WTC11 (cell line): ENCODE data around the gene OAF. TPM values are rescaled to one million over a fixed set of nuclear protein-coding genes. Genes with fewer than 3 reads are reported as not detected.
"Not testable (repeated sequence)": the region's sequence is repeated elsewhere in the genome, so short reads cannot be mapped to it uniquely, and the experiment has no call there.

Source experiments
- ATAC-seq: fragments of 200-7000 bp; cut with Tn5 transposase; 2 replicates; pipeline ENCODE4 v1.10.0; 2021; ENCODE audit warnings: mild to moderate bottlenecking, moderate library complexity
- CTCF ChIA-PET: fragments of 300-600 bp; sonication (Branson Sonifier 250); formaldehyde crosslinking; loops from one replicate; lab custom pipeline; 2021; ENCODE audit warnings: antibody characterized with exemption; lab: Charles Lee
- POLR2A ChIA-PET: fragments of 350-600 bp; sonication (Branson Sonifier 250); formaldehyde crosslinking; loops from one replicate; lab custom pipeline; 2021; ENCODE audit warnings: antibody characterized with exemption; lab: Charles Lee
- DNase-seq: peaks from one replicate; pipeline ENCODE4 v3.0.0; 2021; ENCODE audit warnings: low spot score
- H3K27ac Mint-ChIP-seq: 2 replicates; pipeline ENCODE4 v1.8.0; 2021; ENCODE audit warnings: mixed read lengths
- H3K27me3 Mint-ChIP-seq: 2 replicates; pipeline ENCODE4 v1.8.0; 2021; ENCODE audit warnings: low read depth, mild to moderate bottlenecking, moderate library complexity, mixed read lengths
- H3K36me3 Mint-ChIP-seq: 2 replicates; pipeline ENCODE4 v1.8.0; 2021; ENCODE audit warnings: mixed read lengths
- H3K4me1 Mint-ChIP-seq: 2 replicates; pipeline ENCODE4 v1.8.0; 2022; ENCODE audit warnings: mixed read lengths
- H3K4me3 Mint-ChIP-seq: 2 replicates; pipeline ENCODE4 v1.8.0; 2021; ENCODE audit warnings: mild to moderate bottlenecking, moderate library complexity, mixed read lengths
- H3K9me3 Mint-ChIP-seq: 2 replicates; pipeline ENCODE4 v1.8.0; 2021; ENCODE audit warnings: mixed read lengths
- ATF1 ChIP-seq: sonication (generic); formaldehyde crosslinking; IDR thresholded peaks from 2 replicates; pipeline ENCODE4 v1.8.1; 2023; ENCODE audit warnings: mild to moderate bottlenecking, moderate library complexity, missing genetic modification reagents
- ATF6 ChIP-seq: sonication (generic); formaldehyde crosslinking; IDR thresholded peaks from 2 replicates; pipeline ENCODE4 v1.8.1; 2023; ENCODE audit warnings: mild to moderate bottlenecking, missing genetic modification reagents
- ETV6 ChIP-seq: sonication (generic); formaldehyde crosslinking; IDR thresholded peaks from 2 replicates; pipeline ENCODE4 v1.8.1; 2022; ENCODE audit warnings: mild to moderate bottlenecking, missing genetic modification reagents
- GABPB1 ChIP-seq: sonication (generic); formaldehyde crosslinking; IDR thresholded peaks from 2 replicates; pipeline ENCODE4 v1.8.1; 2023; ENCODE audit warnings: mild to moderate bottlenecking, missing genetic modification reagents
- IRF1 ChIP-seq: sonication (generic); formaldehyde crosslinking; IDR thresholded peaks from 2 replicates; pipeline ENCODE4 v1.8.0; 2023; ENCODE audit warnings: missing genetic modification reagents
- JUN ChIP-seq: sonication (generic); formaldehyde crosslinking; IDR thresholded peaks from 2 replicates; pipeline ENCODE4 v1.8.0; 2023; ENCODE audit warnings: mild to moderate bottlenecking, missing genetic modification reagents
- MAX ChIP-seq: sonication (generic); formaldehyde crosslinking; IDR thresholded peaks from 2 replicates; pipeline ENCODE4 v1.8.0; 2022; ENCODE audit warnings: mild to moderate bottlenecking, missing genetic modification reagents
- NFYB ChIP-seq: sonication (generic); formaldehyde crosslinking; conservative IDR thresholded peaks from 2 replicates; pipeline ENCODE4 v1.8.0; 2022; ENCODE audit warnings: low read depth, missing genetic modification reagents
- OVOL2 ChIP-seq: fragments of 250-450 bp; sonication (Bioruptor Pico); IDR thresholded peaks from 2 replicates; pipeline ENCODE4 v1.9.0; 2021; ENCODE audit warnings: mild to moderate bottlenecking, borderline replicate concordance
- PRDM15 ChIP-seq: sonication (generic); formaldehyde crosslinking; IDR thresholded peaks from 2 replicates; pipeline ENCODE4 v1.8.0; 2022; ENCODE audit warnings: missing genetic modification reagents
- SOX15 ChIP-seq: fragments of 250-450 bp; sonication (Bioruptor Pico); IDR thresholded peaks from 2 replicates; pipeline ENCODE4 v1.9.0; 2021; ENCODE audit warnings: mild to moderate bottlenecking
- TEAD4 ChIP-seq: sonication (generic); formaldehyde crosslinking; IDR thresholded peaks from 2 replicates; pipeline ENCODE4 v1.8.0; 2022; ENCODE audit warnings: mild to moderate bottlenecking, missing genetic modification reagents
- USF1 ChIP-seq: sonication (generic); formaldehyde crosslinking; IDR thresholded peaks from 2 replicates; pipeline ENCODE4 v1.8.0; 2022; ENCODE audit warnings: mild to moderate bottlenecking, missing genetic modification reagents
- ZNF671 ChIP-seq: fragments of 250-450 bp; sonication (Bioruptor Pico); IDR thresholded peaks from 2 replicates; pipeline ENCODE4 v1.8.0; 2021; ENCODE audit warnings: mild to moderate bottlenecking
- total RNA-seq: library from RNA; stranded (reverse); gene quantifications from 3 replicates; pipeline ENCODE4 v1.2.3, GENCODE V29; 2021

The OAF gene
- total RNA-seq, 1 experiment from 2014 or later = 5.6 TPM

- POLR2A ChIA-PET = interaction anchor here (1.9 kb wide), 1 partner anchor 34 kb away, joined by 4 read pairs; no protein-coding TSS in a partner anchor
- peaks cover 85% of the 10 kb centered on the region for H3K27me3 Mint-ChIP-seq
- no peak for DNase-seq
- no peaks in the 10 kb centered on the region for H3K9me3 Mint-ChIP-seq
- no peak overlapping the region for H3K27ac Mint-ChIP-seq
- H3K4me3 Mint-ChIP-seq = no peak overlapping the region
- peaks cover 10% of the 10 kb centered on the region for H3K4me1 Mint-ChIP-seq
- ATAC-seq = no peak
- no peak for TF ChIP-seq ETV6 (CRISPR knock-in tag)
- CTCF ChIA-PET = interaction anchor here (0.8 to 5.7 kb wide), 9 partner anchors 8 to 124 kb away, joined by 3 to 109 read pairs (median 12); no protein-coding TSS in a partner anchor
- no peaks in the 10 kb centered on the region for H3K36me3 Mint-ChIP-seq
Measured at GRCh38 chr11:120178561-120179056, 32.2 kb upstream of the OAF start.

- POLR2A ChIA-PET = interaction anchor here (1.9 kb wide), 1 partner anchor 33 kb away, joined by 4 read pairs; no protein-coding TSS in a partner anchor
- Mint-ChIP-seq H3K27me3 (peaks cover 84% of the 10 kb centered on the region), H3K9me3 (no peaks in the 10 kb centered on the region), H3K4me1 (peaks cover 10% of the 10 kb centered on the region), H3K4me3 (no peak overlapping the region), H3K27ac (no peak overlapping the region), H3K36me3 (no peaks in the 10 kb centered on the region)
- DNase-seq (no peak), ATAC-seq (no peak)
- CTCF ChIA-PET = interaction anchor here (0.8 to 5.7 kb wide), 10 partner anchors 9 to 123 kb away, joined by 3 to 109 read pairs (median 16); no protein-coding TSS in a partner anchor
- TF ChIP-seq ATF6 (CRISPR knock-in tag) (no peak), JUN (CRISPR knock-in tag) (no peak), IRF1 (CRISPR knock-in tag) (no peak), OVOL2 (CRISPR knock-in tag) (no peak), ZNF671 (CRISPR knock-in tag) (no peak), USF1 (CRISPR knock-in tag) (no peak), SOX15 (CRISPR knock-in tag) (no peak), GABPB1 (CRISPR knock-in tag) (no peak), TEAD4 (CRISPR knock-in tag) (no peak), PRDM15 (CRISPR knock-in tag) (no peak), ATF1 (no peak), NFYB (CRISPR knock-in tag) (no peak), MAX (CRISPR knock-in tag) (no peak)
- TF ChIP-seq, all 79 proteins: peak for 0
Measured at GRCh38 chr11:120179057-120179672, 31.7 kb upstream of the OAF start.

- not testable (repeated sequence) for H3K4me3 Mint-ChIP-seq, DNase-seq, ATAC-seq, H3K27ac Mint-ChIP-seq, H3K9me3 Mint-ChIP-seq, H3K36me3 Mint-ChIP-seq
- Mint-ChIP-seq H3K4me1 (peaks cover 12% of the 10 kb centered on the region), H3K27me3 (peaks cover 82% of the 10 kb centered on the region)
- CTCF ChIA-PET = interaction anchor here (0.9 to 5.7 kb wide), 16 partner anchors 8 to 124 kb away, joined by 3 to 109 read pairs (median 12); partner anchors contain the start of genes OAF and POU2F3
- POLR2A ChIA-PET = interaction anchor here (0.7 to 1.9 kb wide), 2 partner anchors 33 to 138 kb away, joined by 3 to 4 read pairs; no protein-coding TSS in a partner anchor
Measured at GRCh38 chr11:120180063-120180462, 30.8 kb upstream of the OAF start.
